ENCODE data around the gene CCNYL1. TPM values are rescaled to one million over a fixed set of nuclear protein-coding genes. Genes with fewer than 3 reads are reported as not detected.
A peak's percentile ranks its signal among the peaks of the same experiment; 100 is the strongest.

The CCNYL1 gene
- total and polyA plus RNA-seq, 12 donors, result 2.0 to 13.3 (median 6.6) TPM

DNA sequence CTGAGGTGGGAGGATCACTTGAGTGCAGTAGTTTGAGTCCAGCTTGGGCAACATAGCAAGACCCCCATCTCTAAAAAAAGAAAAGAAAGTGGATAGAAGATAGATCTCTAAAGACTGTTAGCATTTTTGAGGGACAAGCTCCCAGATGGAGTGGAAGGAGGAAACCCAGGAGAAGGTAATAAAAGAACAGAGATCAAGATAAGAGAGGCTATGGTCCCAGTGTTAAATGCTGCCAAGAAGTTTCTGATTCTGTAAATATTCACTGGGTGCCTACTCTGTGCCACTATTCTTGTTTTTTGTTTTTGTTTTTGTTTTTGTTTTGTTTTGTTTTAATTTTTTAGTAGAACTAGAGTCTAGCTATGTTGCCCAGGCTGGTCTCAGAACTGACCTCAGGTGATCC is 32.1 kb downstream of the CCNYL1 start:
- Histone ChIP-seq H3K4me1 (replicated peaks in 1 of 2) (peaks cover 0 to 6% of the 10 kb centered on the region in 2 donors), H3K27me3 (no peaks in the 10 kb centered on the region), H3K27ac (no peak overlapping the region), H3K4me3 (no peak overlapping the region), H3K36me3 (replicated peaks in 1 of 2) (no peaks in the 10 kb centered on the region), H3K9me3 (replicated peaks in 1 of 3) (no peaks in the 10 kb centered on the region)
- no peak for DNase-seq
- TF ChIP-seq POLR2A (IDR thresholded peaks at IDR 0.05), result no peak
- intact Hi-C loops (cut with DNase I), result loop anchor here in 1 of 2 donors (10.0 kb wide), 1 partner anchor 231 kb away; no protein-coding TSS in a partner anchor

GRCh38 chr2:207744050-207744449 is 32.6 kb downstream of the CCNYL1 start:
- intact Hi-C loops (cut with DNase I), result loop anchor here in 1 of 2 donors (10.0 kb wide), 1 partner anchor 231 kb away; no protein-coding TSS in a partner anchor
- TF ChIP-seq POLR2A (IDR thresholded peaks at IDR 0.05), result no peak
- TF ChIP-seq, protein P1, sequence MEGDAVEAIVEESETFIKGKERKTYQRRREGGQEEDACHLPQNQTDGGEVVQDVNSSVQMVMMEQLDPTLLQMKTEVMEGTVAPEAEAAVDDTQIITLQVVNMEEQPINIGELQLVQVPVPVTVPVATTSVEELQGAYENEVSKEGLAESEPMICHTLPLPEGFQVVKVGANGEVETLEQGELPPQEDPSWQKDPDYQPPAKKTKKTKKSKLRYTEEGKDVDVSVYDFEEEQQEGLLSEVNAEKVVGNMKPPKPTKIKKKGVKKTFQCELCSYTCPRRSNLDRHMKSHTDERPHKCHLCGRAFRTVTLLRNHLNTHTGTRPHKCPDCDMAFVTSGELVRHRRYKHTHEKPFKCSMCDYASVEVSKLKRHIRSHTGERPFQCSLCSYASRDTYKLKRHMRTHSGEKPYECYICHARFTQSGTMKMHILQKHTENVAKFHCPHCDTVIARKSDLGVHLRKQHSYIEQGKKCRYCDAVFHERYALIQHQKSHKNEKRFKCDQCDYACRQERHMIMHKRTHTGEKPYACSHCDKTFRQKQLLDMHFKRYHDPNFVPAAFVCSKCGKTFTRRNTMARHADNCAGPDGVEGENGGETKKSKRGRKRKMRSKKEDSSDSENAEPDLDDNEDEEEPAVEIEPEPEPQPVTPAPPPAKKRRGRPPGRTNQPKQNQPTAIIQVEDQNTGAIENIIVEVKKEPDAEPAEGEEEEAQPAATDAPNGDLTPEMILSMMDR (IDR thresholded peaks at IDR 0.05), result no peak
- peaks cover 0 to 6% of the 10 kb centered on the region in 2 donors for H3K4me1 ChIP-seq (replicated peaks in 1 of 2)
- 80 to 85% (median 83%) methylated on average over 2 of the region's 2 CpGs for WGBS, 4 donors
- H3K4me3 ChIP-seq, result no peak overlapping the region
- no peaks in the 10 kb centered on the region for H3K9me3 ChIP-seq (replicated peaks in 1 of 3)
- DNase-seq, result no peak
- no peaks in the 10 kb centered on the region for H3K27me3 ChIP-seq
- H3K27ac ChIP-seq, result no peak overlapping the region
- H3K36me3 ChIP-seq (replicated peaks in 1 of 2), result no peaks in the 10 kb centered on the region

- no peak overlapping the region for H3K27ac ChIP-seq
- WGBS, 4 donors, result 89 to 94% (median 91%) methylated on average over 11 of the region's 11 CpGs
These were observed 33.0 kb downstream of the CCNYL1 start for GRCh38 chr2:207744451-207744850.

DNA sequence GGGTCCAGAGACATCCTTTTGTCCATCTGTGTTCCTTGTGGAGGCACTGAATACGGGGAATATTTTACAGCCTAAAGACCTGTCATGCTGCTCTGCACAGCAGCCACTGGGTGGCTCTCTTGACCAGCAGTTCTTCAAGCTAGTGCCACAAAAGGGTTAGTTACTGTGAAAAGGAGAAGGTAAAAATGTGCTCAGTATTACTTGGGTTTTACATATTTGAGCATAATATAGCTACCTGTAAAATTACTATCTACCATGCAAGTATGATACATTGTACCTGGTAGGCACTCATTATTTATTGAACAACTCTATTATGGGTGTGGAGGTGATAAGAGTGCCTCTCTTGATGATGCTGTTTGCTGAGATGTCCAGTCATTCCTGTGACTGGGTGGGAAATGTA is 34.7 kb downstream of the CCNYL1 start:
- Histone ChIP-seq H3K27me3 (no peaks in the 10 kb centered on the region), H3K9me3 (replicated peaks in 1 of 3) (no peaks in the 10 kb centered on the region), H3K36me3 (replicated peaks in 1 of 2) (no peaks in the 10 kb centered on the region), H3K4me3 (no peak overlapping the region), H3K4me1 (replicated peaks in 1 of 2) (peaks cover 0 to 6% of the 10 kb centered on the region in 2 donors), H3K27ac (no peak overlapping the region)
- DNase-seq, result peak; percentile 53 to 78 (median 67)
- 27 to 54% (median 33%) methylated on average over 1 of the region's 1 CpG for WGBS, 4 donors
- no peak for TF ChIP-seq POLR2A (IDR thresholded peaks at IDR 0.05)
- TF ChIP-seq, protein P1 (IDR thresholded peaks at IDR 0.05), result peak; percentile 77 to 95 (median 92)
- intact Hi-C loops (cut with DNase I), result loop anchor here (2.0 to 10.0 kb wide), 3 partner anchors 229 to 316 kb away; no protein-coding TSS in a partner anchor

More at GRCh38 chr2:207744451-207744850, 33.0 kb downstream of the CCNYL1 start:
- DNase-seq, result no peak
- H3K27me3 ChIP-seq, result no peaks in the 10 kb centered on the region
- intact Hi-C loops (cut with DNase I), result loop anchor here in 1 of 2 donors (10.0 kb wide), 1 partner anchor 230 kb away; no protein-coding TSS in a partner anchor
- H3K4me3 ChIP-seq, result no peak overlapping the region
- H3K36me3 ChIP-seq (replicated peaks in 1 of 2), result no peaks in the 10 kb centered on the region
- H3K9me3 ChIP-seq (replicated peaks in 1 of 3), result no peaks in the 10 kb centered on the region
- peaks cover 0 to 6% of the 10 kb centered on the region in 2 donors for H3K4me1 ChIP-seq (replicated peaks in 1 of 2)
- TF ChIP-seq, protein P1 (IDR thresholded peaks at IDR 0.05), result no peak
- TF ChIP-seq POLR2A (IDR thresholded peaks at IDR 0.05), result no peak

All from adrenal gland (tissue), 12 donors.